Testis (tissue), 2 donors: Measurements from ENCODE around the gene TOGARAM1.

Experiments used
- CTCF ChIP-seq, 3 experiments: fragments of 450-650 bp in 2 of 3; fragments of 200-600 bp in 1 of 3; sonication (generic) in 1 of 3; IDR thresholded peaks; one replicate each; pipeline ENCODE4 v1.5.1; 2016 to 2019; ENCODE audit warnings: antibody characterized with exemption in 3 of 3, mild to moderate bottlenecking in 2 of 3, moderate library complexity in 1 of 3
- POLR2A ChIP-seq: fragments of 450-650 bp; IDR thresholded peaks from one replicate; pipeline ENCODE4 v1.6.1; 2017; ENCODE audit warnings: antibody characterized with exemption, mild to moderate bottlenecking, moderate library complexity

DNA sequence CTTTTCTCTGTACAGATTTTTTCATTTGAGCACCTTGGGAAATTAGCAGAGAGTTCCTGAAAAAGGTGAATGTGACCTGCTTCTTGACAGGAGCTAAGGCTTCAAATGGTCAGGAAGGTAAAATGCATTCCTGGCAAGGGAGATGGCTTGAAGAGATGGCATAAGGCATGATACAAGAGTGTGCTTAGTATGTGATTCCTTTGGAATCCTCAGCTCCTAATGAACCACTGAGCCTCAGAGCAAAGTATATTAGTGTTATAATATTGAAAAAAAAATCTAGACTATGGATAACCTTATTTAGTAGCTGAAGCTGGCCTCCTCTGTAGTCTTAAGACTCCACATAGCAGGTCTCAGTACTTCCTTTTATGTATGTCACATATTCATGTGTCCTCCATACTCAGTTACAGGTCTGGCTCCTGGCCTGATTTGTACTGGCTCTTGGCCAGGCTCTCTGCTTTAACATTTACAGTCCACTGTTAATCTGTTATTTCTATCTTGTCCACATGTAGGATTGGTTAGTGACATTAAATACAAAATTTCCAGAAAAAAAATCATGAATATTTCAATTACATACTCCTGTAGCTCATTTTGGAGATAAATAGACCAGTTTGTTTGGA lies 17.9 kb downstream of the TOGARAM1 start:
- TF ChIP-seq CTCF (IDR thresholded peaks at IDR 0.05) (no peak), POLR2A (no peak)
